Uterus (tissue), 2 donors: Measurements from ENCODE around the gene MCM3AP.

ENCODE experiments used
- POLR2A ChIP-seq, 2 donors: fragments of 450-650 bp; IDR thresholded peaks; one replicate each; pipeline ENCODE4 v1.6.1; 2016; ENCODE audit warnings: antibody characterized with exemption in 2 of 2, mild to moderate bottlenecking in 1 of 2, moderate library complexity in 1 of 2
- TF ChIP-seq, protein P1 (sequence below), 4 experiments: fragments of 200-600 bp in 2 of 4; fragments of 450-650 bp in 2 of 4; sonication (generic) in 2 of 4; IDR thresholded peaks; one replicate each; pipeline ENCODE4 v1.5.1; 2016 to 2019; ENCODE audit warnings: antibody characterized with exemption in 4 of 4, mild to moderate bottlenecking in 2 of 4, moderate library complexity in 1 of 4

DNA sequence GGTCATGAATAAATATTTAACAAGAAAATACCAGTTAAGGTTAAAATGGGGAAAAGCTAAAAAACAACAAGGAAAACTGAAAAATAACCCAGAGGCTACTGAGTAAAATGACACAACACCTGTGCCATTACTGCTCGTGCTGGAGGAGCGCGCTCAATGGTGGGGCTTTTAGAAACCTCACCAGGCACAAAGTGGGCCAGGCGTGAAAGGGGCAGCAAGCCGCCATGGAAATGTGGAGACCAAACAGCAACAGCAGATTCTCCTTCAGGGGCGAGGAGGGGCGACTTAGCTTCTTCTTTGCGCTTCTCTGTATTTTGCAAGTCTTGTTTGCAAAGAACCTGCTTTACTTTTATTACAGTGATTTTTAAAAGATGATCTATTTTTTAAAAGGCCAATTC lies 82.2 kb downstream of the MCM3AP start:
- TF ChIP-seq, protein P1, sequence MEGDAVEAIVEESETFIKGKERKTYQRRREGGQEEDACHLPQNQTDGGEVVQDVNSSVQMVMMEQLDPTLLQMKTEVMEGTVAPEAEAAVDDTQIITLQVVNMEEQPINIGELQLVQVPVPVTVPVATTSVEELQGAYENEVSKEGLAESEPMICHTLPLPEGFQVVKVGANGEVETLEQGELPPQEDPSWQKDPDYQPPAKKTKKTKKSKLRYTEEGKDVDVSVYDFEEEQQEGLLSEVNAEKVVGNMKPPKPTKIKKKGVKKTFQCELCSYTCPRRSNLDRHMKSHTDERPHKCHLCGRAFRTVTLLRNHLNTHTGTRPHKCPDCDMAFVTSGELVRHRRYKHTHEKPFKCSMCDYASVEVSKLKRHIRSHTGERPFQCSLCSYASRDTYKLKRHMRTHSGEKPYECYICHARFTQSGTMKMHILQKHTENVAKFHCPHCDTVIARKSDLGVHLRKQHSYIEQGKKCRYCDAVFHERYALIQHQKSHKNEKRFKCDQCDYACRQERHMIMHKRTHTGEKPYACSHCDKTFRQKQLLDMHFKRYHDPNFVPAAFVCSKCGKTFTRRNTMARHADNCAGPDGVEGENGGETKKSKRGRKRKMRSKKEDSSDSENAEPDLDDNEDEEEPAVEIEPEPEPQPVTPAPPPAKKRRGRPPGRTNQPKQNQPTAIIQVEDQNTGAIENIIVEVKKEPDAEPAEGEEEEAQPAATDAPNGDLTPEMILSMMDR (IDR thresholded peaks at IDR 0.05) = no peak
- no peak for TF ChIP-seq POLR2A (IDR thresholded peaks at IDR 0.05)
